GM18502 (cell line): ENCODE measurements around the gene STX1B.
A peak's percentile ranks its signal among the peaks of the same experiment; 100 is the strongest.

Experiments used
- ATAC-seq: cut with Tn5 transposase; IDR thresholded peaks from one replicate; pipeline ENCODE4 v1.9.1; 2021; ENCODE audit warnings: mild to moderate bottlenecking; ENCODE audit not compliant: unreplicated experiment, poor library complexity

The STX1B gene

GRCh38 chr16:30997725-30998711 lies 12.4 kb downstream of the STX1B start:
- ATAC-seq, result no peak

DNA sequence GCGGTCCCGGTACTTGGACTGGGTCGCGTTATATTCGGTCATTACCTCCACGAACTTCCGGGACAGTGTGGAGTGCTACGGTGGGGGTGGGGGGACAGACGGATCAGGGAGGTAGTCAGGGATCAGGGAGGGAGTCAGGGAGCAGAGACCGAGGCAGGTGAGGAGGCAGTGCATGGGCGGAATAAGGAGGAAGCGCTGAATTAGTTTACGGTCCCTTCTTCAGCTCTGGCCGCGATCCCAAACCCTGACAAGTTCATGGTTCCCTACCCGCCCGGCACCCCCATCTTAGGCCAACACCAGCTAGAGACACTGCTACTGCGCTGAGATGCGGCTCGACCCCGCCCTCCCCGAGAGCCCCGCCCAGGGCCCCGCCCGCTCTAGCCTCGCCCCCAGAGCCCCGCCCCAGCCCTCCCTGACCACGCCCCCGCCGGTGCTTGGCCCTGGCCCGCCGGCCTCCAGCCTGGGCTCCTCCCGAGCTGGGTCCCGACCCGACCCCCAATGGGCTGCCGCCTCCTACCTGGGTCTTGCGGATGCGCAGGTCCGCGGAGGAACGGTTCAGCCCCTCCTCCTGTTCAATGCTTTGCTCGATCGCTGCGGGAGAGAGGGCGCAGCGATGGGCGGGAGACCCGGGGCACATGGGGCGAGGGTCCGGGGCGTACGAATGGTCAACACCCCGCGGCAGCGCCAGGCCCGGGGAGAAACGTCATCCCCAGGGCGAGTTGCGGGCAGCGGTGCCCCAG lies 13.3 kb downstream of the STX1B start:
- peak; percentile 80 for ATAC-seq

DNA sequence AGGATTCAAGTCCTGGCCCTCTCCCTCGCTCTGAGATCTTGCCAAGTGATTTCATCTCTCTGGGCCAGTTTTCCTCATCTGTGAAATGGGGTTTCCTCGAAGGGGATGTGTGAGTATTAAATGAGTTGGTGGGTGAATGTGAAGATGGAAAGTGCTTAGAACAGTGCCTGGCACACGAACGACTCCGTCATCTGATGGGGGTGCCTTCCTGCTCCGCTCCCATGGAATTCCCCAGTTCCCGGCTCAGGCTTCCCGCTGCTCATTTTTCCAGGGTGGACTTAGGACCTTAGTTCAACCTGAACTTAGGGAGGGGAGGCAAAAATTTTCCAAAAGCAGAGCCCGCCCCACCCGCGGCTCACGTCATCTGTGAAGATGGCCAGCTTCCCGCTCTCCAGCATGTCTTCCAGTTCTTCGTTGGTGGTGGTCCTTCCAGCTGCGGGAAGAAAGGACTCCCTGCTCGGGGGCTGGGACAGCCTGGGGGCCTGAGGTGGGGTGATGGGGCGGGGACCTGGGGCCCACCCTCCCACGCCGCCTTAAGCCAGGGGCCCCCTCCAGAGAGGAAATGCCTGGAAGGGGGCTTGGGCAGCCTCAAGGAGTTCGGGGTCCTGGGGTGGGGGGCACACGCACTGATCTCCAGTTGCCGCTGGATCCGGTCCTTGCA lies 14.0 kb downstream of the STX1B start:
- peak; percentile 2 for ATAC-seq

DNA sequence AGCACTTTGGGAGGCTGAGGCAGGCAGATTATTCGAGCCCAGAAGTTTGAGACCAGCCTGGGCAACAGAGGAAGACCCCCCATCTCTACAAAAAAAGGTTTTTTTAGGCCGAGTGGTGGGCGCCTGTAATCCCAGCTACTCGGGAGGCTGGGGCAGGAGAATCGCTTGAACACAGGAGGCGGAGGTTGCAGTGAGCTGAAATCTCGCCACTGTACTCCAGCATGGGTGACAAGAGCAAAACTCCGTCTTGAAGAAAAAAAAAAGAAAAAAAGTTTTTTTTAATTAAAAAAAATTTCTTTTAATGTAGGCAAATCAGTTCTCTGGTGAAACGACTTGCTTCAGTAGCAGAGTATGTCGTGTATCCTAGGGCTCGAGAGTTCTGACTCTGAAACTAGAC lies 14.5 kb downstream of the STX1B start:
- ATAC-seq, result no peak

DNA sequence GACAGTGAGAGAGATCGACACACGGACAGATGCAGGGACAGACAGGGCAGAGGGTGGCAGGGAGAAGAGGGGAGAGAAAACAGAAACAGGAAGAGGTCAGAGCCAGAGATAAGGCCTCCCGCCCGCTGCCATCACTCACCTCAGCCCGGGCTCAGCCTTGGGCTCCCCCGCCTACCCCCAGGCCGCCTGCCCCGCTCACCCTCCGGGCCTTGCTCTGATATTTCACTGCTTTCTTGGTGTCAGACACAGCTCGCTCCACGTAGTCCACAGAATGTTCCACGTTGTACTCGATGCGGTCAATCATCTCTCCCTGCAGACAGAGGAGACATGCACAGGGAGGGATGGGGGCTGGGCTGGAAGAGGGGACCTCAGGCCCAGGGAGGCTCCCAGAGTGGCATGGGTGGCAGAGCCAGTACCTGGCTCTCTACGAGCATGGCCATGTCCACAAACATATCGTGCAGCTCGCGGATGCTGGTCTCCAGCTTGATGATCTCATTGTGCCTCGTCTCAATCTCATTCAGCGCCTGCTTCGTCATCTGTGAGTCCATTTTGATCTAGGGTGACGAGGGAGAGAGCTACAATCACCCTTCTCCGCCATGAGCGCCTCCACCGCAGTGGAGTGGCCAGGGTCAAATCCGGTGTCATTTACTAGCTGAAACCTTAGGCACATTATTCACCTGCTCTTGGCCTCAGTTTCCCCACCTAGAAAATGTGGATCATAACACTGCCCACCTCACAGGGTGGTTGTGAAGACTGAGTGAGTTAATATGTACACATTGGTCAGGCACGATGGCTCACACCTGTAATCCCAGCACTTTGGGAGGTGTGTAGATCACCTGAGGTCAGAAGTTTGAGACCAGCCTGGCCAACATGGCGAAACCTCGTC lies 17.3 kb downstream of the STX1B start:
- ATAC-seq, result no peak

GRCh38 chr16:30992276-30992780 lies 18.1 kb downstream of the STX1B start:
- no peak for ATAC-seq

DNA sequence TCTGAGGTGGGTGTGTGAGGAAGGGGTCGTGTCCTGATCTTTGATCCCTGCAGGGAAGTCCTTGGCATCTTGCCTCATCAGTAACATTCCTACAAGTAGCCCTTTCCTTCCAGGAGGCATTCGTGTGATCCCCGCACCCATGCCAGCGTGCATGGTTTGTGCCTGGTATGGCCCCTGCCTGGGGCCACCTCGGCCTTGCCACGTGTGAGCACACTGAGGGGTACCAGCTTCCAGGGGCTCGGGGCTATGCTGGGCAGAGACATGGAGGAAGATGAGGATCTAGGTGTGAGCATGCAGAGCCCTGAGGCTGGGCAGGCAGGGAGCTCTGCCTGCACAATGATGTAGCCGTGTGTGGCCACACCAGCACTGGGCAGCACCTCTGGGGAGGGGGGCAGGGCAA lies 19.4 kb downstream of the STX1B start:
- ATAC-seq, result no peak

DNA sequence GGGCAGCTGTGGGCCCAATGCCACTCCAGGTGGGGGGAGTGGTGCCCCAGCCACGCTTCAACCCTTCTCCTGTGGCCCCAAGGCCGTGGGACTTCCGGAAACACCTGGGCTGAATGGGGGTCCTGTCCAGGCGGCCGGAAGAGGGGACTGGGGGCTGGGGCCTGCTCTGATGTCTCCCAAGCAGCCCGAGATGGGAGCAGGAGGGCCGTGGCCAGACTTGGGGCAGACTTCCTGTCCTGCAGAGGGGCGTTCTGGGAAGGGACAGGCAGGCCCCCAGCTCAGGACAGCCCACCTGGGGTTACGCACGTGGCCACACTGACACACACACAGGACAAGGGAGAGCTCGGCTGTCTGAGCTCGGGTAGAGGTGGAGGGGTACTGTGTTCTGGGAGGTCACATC lies 20.3 kb downstream of the STX1B start:
- no peak for ATAC-seq

- ATAC-seq, result no peak
Measured at GRCh38 chr16:30989469-30990047, 20.9 kb downstream of the STX1B start.

- no peak for ATAC-seq
Measured at GRCh38 chr16:30987581-30988190, 22.8 kb downstream of the STX1B start.

DNA sequence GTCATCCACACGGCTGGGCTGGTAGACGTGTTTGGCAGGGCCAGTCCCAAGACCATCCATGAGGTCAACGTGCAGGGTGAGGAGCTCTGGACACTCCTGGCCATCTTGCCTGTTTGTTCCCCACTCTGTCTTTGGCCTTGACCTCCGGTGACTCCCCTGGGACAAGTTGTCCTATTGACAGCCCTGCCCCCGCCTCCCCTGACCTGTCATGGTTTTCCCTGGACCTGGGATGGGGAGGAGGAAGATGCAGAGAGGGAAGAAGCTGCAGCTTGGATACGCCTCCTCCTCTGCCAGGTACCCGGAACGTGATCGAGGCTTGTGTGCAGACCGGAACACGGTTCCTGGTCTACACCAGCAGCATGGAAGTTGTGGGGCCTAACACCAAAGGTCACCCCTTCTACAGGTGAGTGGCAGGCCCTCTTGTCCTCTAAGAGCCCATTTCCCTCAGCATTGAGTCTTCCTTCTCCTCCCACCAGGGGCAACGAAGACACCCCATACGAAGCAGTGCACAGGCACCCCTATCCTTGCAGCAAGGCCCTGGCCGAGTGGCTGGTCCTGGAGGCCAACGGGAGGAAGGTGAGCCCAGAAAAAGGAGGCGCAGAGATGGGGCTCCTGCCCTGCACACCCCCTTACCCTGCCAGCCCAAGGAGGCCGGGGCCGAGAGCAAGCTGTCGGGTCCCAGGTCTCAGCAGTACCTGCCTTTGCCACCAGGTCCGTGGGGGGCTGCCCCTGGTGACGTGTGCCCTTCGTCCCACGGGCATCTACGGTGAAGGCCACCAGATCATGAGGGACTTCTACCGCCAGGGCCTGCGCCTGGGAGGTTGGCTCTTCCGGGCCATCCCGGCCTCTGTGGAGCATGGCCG lies 24.1 kb downstream of the STX1B start:
- ATAC-seq, result no peak

GRCh38 chr16:30985401-30986128 lies 24.9 kb downstream of the STX1B start:
- ATAC-seq, result no peak

DNA sequence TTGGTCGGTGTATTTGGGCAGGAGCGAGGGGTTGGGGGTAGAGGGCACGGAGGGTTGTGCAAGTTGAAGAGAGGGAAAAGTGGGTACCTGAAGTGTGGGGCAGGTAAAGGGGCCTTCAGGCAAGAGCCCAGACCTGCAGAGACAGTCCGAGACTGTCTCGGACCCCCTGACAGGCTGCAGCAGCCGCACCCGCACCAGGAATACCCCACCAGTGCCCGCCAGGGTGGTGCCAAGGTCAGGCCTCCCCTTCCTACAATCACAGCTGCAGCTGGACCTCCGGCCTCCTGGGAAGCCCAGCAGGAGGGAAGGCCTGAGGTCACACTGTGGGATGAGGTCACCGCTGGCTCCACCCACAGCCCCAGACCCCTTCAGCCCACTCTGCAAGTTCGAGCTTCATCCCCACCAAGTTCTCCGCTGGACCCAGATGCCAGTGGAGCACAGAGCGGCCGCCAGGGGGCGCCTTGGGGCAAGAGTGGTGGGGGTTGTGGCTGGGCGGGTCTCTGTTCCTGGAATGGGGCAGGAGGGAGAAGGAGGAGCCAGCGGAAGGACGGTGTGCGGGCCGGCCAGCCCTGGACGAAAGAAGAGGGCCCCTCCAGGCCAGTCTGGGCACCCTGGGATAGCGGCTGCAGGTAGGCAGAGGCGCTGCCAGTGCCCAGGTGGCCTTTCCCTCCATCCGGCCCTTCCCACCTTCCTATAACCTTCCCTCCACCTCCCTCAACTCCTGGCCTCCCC lies 25.6 kb downstream of the STX1B start, which contains the start of gene HSD3B7:
HSD3B7 (plus strand) TSS at position 539 of the 732 bp plus-strand sequence. CDS start 452 bp downstream, outside the sequence.
- peak; percentile 50 for ATAC-seq

DNA sequence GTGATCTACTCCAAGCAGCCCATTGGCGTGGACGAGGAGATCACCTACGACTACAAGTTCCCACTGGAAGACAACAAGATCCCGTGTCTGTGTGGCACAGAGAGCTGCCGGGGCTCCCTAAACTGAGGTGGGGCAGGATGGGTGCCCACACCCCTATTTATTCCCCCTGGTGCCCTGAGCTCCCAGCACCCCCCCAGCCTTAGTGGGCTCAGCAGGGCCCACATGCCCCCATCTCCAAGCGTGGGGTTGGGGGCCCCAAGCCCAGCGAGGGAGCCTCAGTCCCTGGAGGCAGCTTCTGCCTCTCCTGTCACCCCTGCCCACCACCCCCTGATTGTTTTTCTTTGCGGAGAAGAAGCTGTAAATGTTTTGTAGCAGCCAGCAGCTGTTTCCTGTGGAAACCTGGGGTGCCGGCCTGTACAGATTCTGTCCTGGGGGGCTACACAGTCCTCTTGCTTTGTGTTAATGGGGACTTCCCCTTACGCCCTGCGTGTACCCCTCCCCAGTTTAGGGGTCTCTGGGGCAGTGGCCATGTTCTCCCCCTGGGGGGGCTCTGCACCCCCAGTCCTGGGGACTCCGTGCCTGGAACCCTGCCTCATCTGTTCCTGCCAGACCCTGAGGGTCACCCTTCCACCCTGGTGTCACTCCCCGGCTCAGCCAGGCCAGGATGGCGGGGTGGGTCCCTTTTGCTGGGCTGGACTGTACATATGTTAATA lies 26.4 kb downstream of the STX1B start:
- no peak for ATAC-seq

- no peak for ATAC-seq
Measured at GRCh38 chr16:30983289-30983889, 27.0 kb downstream of the STX1B start.
